Transverse colon (tissue), 4 donors: Measurements from ENCODE around the gene SNRPB2. TPM values are rescaled to one million over a fixed set of nuclear protein-coding genes. Genes with fewer than 3 reads are reported as not detected.

Experiments used
- DNase-seq: peaks from one replicate; pipeline ENCODE4 v3.0.0-alpha.2; 2019
- H3K27ac ChIP-seq, 4 donors: fragments of 200-600 bp; sonication (generic); 2 replicates each; pipeline ENCODE4 v1.5.1; 2016 to 2018; ENCODE audit warnings: inconsistent platforms in 4 of 4
- H3K27me3 ChIP-seq: fragments of 200-600 bp; sonication (generic); 2 replicates; pipeline ENCODE4 v1.5.1; 2017; ENCODE audit warnings: inconsistent platforms
- H3K36me3 ChIP-seq, 4 donors: fragments of 200-600 bp; sonication (generic); 2 replicates each; pipeline ENCODE4 v1.5.1; 2017 to 2019; ENCODE audit warnings: inconsistent platforms in 4 of 4
- H3K4me1 ChIP-seq, 4 donors: fragments of 200-600 bp; sonication (generic); 2 replicates each; pipeline ENCODE4 v1.5.1; 2017 to 2020; ENCODE audit warnings: inconsistent platforms in 4 of 4
- H3K4me3 ChIP-seq, 4 donors: fragments of 200-600 bp; sonication (generic); 1 replicate in 1 of 4; 2 replicates in 3 of 4; pipeline versions ENCODE4 v1.5.1 to v1.6.1; 2017 to 2019; ENCODE audit warnings: inconsistent platforms in 4 of 4
- H3K9me3 ChIP-seq, 2 donors: fragments of 200-600 bp; sonication (generic); 2 replicates each; pipeline ENCODE4 v1.5.1; 2017 to 2019; ENCODE audit warnings: inconsistent platforms in 2 of 2
- EP300 ChIP-seq: sonication (generic); formaldehyde crosslinking; IDR thresholded peaks from one replicate; pipeline ENCODE4 v1.6.1; 2017; ENCODE audit warnings: antibody characterized with exemption, low read depth
- POLR2A ChIP-seq: fragments of 450-650 bp; IDR thresholded peaks from one replicate; pipeline ENCODE4 v1.6.1; 2016; ENCODE audit warnings: antibody characterized with exemption, mild to moderate bottlenecking, moderate library complexity
- POLR2AphosphoS5 ChIP-seq, 3 donors: sonication (generic); formaldehyde crosslinking; IDR thresholded peaks; one replicate each; pipeline ENCODE4 v1.6.1; 2016; ENCODE audit warnings: antibody characterized with exemption in 3 of 3
- WGBS, 2 donors: methylation state at CpG; one replicate each; pipeline ENCODE4 v1.1.5; 2018; ENCODE audit warnings: low coverage in 1 of 2; 5-methylcytosine and 5-hydroxymethylcytosine counted together
- in situ Hi-C, 4 donors: fragments of 200-750 bp; cut with MboI; loops; one replicate each; pipeline versions ENCODE4 v1.15.0 to v1.15.1; 2017; ENCODE audit warnings: low sequenced_read_pairs in 3 of 4, low pct_ligation_motif_present in 1 of 4, low pct_unique_long_range_greater_than_20kb in 1 of 4
- intact Hi-C: fragments of 100-400 bp; cut with DNase I; formaldehyde crosslinking; loops from one replicate; pipeline ENCODE4 v1.15.1; 2023; ENCODE audit warnings: low total_unique reads
- total RNA-seq, 4 donors: library from RNA; depleted of rRNA; stranded (reverse); fragments of >200 nt; gene quantifications; one replicate each; pipeline ENCODE4 v1.1.0, GENCODE V29; 2016
- TF ChIP-seq, protein P1 (sequence below), 5 experiments: fragments of 200-600 bp in 3 of 5; fragments of 450-650 bp in 2 of 5; sonication (generic) in 3 of 5; IDR thresholded peaks; 1 replicate in 2 of 5; 2 replicates in 3 of 5; pipeline ENCODE4 v1.5.1; 2016 to 2017; ENCODE audit warnings: antibody characterized with exemption in 5 of 5, inconsistent platforms in 3 of 5, mild to moderate bottlenecking in 2 of 5, moderate library complexity in 1 of 5

SNRPB2 gene
- total RNA-seq, 4 donors from 2014 or later = 20.3 to 52.1 (median 30.9) TPM

DNA sequence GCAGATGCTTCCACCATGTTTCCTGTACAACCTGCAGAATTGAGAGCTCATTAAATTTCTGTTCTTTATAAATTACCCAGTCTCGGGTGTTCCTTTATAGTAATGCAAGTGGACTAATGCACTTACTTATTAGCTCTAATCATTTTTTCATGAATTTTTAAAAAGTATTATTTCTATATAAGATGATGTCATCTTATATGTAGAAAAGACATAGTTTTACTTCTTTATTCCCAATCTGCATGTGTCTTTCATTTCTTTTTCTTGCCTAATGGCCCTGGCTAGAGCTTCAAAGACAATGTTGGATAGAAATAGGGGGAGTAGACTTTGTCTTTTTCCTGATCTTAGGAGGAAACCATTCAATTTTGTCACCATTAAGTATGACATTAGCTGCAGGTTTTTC is 46.1 kb downstream of the SNRPB2 start:
- Histone ChIP-seq H3K9me3 (no peaks in the 10 kb centered on the region), H3K36me3 (no peaks in the 10 kb centered on the region), H3K27me3 (no peaks in the 10 kb centered on the region), H3K4me1 (no peaks in the 10 kb centered on the region), H3K27ac (no peak overlapping the region), H3K4me3 (no peak overlapping the region)
- no peak for DNase-seq
- TF ChIP-seq POLR2A = no peak
- no peak for TF ChIP-seq POLR2AphosphoS5 (IDR thresholded peaks at IDR 0.05)
- no peak for TF ChIP-seq EP300
- TF ChIP-seq, protein P1, sequence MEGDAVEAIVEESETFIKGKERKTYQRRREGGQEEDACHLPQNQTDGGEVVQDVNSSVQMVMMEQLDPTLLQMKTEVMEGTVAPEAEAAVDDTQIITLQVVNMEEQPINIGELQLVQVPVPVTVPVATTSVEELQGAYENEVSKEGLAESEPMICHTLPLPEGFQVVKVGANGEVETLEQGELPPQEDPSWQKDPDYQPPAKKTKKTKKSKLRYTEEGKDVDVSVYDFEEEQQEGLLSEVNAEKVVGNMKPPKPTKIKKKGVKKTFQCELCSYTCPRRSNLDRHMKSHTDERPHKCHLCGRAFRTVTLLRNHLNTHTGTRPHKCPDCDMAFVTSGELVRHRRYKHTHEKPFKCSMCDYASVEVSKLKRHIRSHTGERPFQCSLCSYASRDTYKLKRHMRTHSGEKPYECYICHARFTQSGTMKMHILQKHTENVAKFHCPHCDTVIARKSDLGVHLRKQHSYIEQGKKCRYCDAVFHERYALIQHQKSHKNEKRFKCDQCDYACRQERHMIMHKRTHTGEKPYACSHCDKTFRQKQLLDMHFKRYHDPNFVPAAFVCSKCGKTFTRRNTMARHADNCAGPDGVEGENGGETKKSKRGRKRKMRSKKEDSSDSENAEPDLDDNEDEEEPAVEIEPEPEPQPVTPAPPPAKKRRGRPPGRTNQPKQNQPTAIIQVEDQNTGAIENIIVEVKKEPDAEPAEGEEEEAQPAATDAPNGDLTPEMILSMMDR (IDR thresholded peaks at IDR 0.05) = no peak
- WGBS, 2 donors = 63 to 64% methylated on average over 1 of the region's 1 CpG
- intact Hi-C loops = no loop called here
- in situ Hi-C loops = no loop called here

DNA sequence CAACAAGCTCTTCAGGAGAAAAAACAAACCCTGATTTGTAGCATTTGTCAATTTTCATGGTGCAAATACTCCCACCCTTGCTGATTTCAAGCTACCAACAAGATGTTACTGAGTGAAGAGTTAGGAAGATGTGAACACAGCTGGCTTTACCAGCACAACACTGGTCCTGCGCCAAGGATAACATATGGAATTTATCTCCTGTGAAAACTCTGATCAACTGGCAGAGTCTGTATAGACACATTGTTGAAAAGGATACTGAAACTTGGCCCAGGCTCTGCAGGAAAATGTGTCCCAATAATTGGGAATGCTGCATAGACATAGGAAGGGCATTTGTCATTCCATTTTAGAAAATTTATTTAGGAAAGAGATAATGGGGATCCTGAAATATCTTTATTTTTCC is 47.3 kb downstream of the SNRPB2 start:
- in situ Hi-C loops (no loop called here), intact Hi-C loops (no loop called here)
- Histone ChIP-seq H3K27me3 (no peaks in the 10 kb centered on the region), H3K27ac (no peak overlapping the region), H3K36me3 (no peaks in the 10 kb centered on the region), H3K9me3 (no peaks in the 10 kb centered on the region), H3K4me1 (no peaks in the 10 kb centered on the region), H3K4me3 (no peak overlapping the region)
- 75 to 87% methylated on average over 1 of the region's 1 CpG for WGBS, 2 donors
- DNase-seq = no peak
- no peak for TF ChIP-seq EP300
- TF ChIP-seq POLR2AphosphoS5 (IDR thresholded peaks at IDR 0.05) = no peak
- TF ChIP-seq, protein P1 (IDR thresholded peaks at IDR 0.05) = no peak
- no peak for TF ChIP-seq POLR2A

DNA sequence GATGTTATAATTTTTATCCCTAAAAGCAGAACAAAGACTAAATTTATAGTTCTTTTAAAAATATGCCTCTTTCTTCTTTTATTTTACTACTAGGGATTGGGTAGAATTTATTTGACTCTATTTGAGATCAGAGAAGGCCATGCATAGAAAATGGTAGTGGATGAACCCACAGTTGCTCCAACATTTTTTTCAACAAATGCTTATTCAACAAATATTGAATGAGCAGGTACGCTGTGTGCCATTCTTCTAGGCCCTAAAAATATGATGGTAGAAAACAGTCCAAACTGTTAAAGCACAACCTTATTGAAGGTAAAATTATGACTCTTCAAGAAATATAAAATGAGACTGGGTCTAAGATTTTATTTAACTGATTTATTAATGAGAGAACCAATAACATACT is 48.3 kb downstream of the SNRPB2 start:
- H3K9me3 ChIP-seq = peaks cover 0 to 4% of the 10 kb centered on the region in 2 donors
- DNase-seq = no peak
- TF ChIP-seq, protein P1 (IDR thresholded peaks at IDR 0.05) = no peak
- TF ChIP-seq POLR2A = no peak
- no peak for TF ChIP-seq POLR2AphosphoS5 (IDR thresholded peaks at IDR 0.05)
- TF ChIP-seq EP300 = no peak
- no peak overlapping the region for H3K4me3 ChIP-seq
- H3K27me3 ChIP-seq = no peaks in the 10 kb centered on the region
- intact Hi-C loops = no loop called here
- H3K4me1 ChIP-seq = no peaks in the 10 kb centered on the region
- H3K27ac ChIP-seq = no peak overlapping the region
- 64 to 89% methylated on average over 1 of the region's 1 CpG for WGBS, 2 donors
- no peaks in the 10 kb centered on the region for H3K36me3 ChIP-seq
- in situ Hi-C loops = no loop called here

DNA sequence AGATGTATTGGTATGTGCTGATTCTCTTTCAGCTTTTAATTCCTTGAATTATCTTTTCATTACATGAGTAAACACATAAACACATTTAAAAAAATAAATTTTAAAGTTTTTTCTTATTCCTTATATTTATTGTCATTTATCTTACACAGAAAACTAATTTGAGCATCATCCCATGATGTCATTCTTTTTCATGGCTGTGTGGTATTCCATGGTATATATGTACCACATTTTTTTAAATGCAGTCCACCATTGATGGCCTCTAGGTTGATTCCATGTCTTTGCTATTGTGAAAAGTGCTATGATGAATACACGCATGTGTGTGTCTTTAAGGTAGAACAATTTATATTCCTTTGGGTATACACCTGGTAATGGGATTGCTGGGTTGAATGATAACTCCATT is 51.7 kb downstream of the SNRPB2 start:
- WGBS, 2 donors = 98 to 100% methylated on average over 1 of the region's 1 CpG
- H3K27me3 ChIP-seq = no peaks in the 10 kb centered on the region
- in situ Hi-C loops = no loop called here

More for the DNA sequence above, 51.7 kb downstream of the SNRPB2 start:
- no peak for TF ChIP-seq EP300
- no peak for TF ChIP-seq POLR2A
- TF ChIP-seq POLR2AphosphoS5 (IDR thresholded peaks at IDR 0.05) = no peak
- TF ChIP-seq, protein P1 (IDR thresholded peaks at IDR 0.05) = no peak
- no peak overlapping the region for H3K4me3 ChIP-seq
- intact Hi-C loops = no loop called here
- H3K36me3 ChIP-seq = no peaks in the 10 kb centered on the region
- no peaks in the 10 kb centered on the region for H3K4me1 ChIP-seq
- H3K27ac ChIP-seq = no peak overlapping the region
- DNase-seq = no peak
- peaks cover 0 to 4% of the 10 kb centered on the region in 2 donors for H3K9me3 ChIP-seq
